Measurements from ENCODE around the gene COL5A1.

DNA sequence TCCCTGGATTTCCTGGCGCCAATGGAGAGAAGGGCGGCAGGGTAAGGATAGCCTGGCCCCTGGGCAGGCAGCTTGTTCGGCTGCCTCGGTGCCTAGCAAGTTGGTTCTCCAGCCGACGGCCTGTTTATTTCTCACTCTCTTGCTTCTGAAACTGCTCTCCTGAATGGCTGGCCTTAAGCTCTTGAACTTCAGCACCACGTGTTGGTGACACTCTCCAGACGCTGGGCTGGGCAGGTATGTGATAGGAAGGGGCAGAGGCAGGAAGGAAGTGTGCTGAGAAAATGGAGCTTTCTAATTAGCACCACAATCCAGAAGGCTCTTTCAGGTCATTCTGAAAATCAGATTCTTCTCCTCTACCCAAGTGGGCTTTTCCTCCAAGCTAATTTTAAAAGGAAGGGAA, 147.6 kb downstream of the COL5A1 start:
- TF ChIP-seq, protein P1, sequence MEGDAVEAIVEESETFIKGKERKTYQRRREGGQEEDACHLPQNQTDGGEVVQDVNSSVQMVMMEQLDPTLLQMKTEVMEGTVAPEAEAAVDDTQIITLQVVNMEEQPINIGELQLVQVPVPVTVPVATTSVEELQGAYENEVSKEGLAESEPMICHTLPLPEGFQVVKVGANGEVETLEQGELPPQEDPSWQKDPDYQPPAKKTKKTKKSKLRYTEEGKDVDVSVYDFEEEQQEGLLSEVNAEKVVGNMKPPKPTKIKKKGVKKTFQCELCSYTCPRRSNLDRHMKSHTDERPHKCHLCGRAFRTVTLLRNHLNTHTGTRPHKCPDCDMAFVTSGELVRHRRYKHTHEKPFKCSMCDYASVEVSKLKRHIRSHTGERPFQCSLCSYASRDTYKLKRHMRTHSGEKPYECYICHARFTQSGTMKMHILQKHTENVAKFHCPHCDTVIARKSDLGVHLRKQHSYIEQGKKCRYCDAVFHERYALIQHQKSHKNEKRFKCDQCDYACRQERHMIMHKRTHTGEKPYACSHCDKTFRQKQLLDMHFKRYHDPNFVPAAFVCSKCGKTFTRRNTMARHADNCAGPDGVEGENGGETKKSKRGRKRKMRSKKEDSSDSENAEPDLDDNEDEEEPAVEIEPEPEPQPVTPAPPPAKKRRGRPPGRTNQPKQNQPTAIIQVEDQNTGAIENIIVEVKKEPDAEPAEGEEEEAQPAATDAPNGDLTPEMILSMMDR (IDR thresholded peaks at IDR 0.05 in 4 of 5, conservative IDR thresholded peaks at IDR 0.05 in 1 of 5), result no peak
- no peak for TF ChIP-seq POLR2A (IDR thresholded peaks at IDR 0.05)
